Endothelial cell of umbilical vein (primary cell): ENCODE data around the gene MICB. TPM values are rescaled to one million over a fixed set of nuclear protein-coding genes. Genes with fewer than 3 reads are reported as not detected.

ENCODE experiments used
- BruUV-seq: library from RNA; stranded (reverse); fragments of 400-500 nt; replicated peaks from 2 replicates; lab custom pipeline; 2021; lab: Mats Ljungman, UMichigan
- CTCF ChIA-PET: fragments of 300-600, 350-600 bp; sonication (Branson Sonifier 250); formaldehyde crosslinking; loops from one replicate; lab custom pipeline; 2021; ENCODE audit warnings: antibody characterized with exemption, inconsistent platforms; lab: Charles Lee
- POLR2A ChIA-PET: fragments of 300-600, 350-600 bp; sonication (Branson Sonifier 250); formaldehyde crosslinking; loops from one replicate; lab custom pipeline; 2021; ENCODE audit warnings: antibody characterized with exemption, inconsistent platforms; lab: Charles Lee
- DNase-seq: peaks from one replicate; pipeline ENCODE4 v3.0.0-alpha.2; 2011; ENCODE audit warnings: low read depth, low spot score
- FAIRE-seq: peaks from 2 replicates; lab custom pipeline; 2011; peaks lifted over from hg19 to GRCh38; lab: Jason Lieb, UNC
- H2AFZ ChIP-seq: 2 replicates; pipeline ENCODE4 v1.6.0; 2012; ENCODE audit warnings: low read depth, low read length, control low read depth, inconsistent platforms
- H3K27ac ChIP-seq: 2 replicates; pipeline ENCODE4 v1.5.1; 2011; ENCODE audit warnings: low read depth, mild to moderate bottlenecking, control low read depth, low read length, moderate library complexity; ENCODE audit not compliant: insufficient read depth
- H3K27me3 ChIP-seq, 2 experiments: 2 replicates each; pipeline versions ENCODE4 v1.6.0 to v1.6.1; 2011; ENCODE audit warnings: low read length in 2 of 2, mixed read lengths in 1 of 2; ENCODE audit not compliant: control insufficient read depth in 2 of 2, insufficient read depth in 2 of 2
- H3K36me3 ChIP-seq, 2 experiments: 2 replicates in 1 of 2; 3 replicates in 1 of 2; pipeline ENCODE4 v1.5.1; 2011; ENCODE audit warnings: low read length in 2 of 2, mild to moderate bottlenecking in 1 of 2, moderate library complexity in 1 of 2; ENCODE audit not compliant: control insufficient read depth in 2 of 2, insufficient read depth in 2 of 2; ENCODE audit errors: extremely low read depth in 1 of 2
- H3K4me1 ChIP-seq: 3 replicates; pipeline ENCODE4 v1.5.1; 2011; ENCODE audit warnings: mild to moderate bottlenecking, low read length; ENCODE audit not compliant: control insufficient read depth, insufficient read depth; ENCODE audit errors: extremely low read depth
- H3K4me2 ChIP-seq: 2 replicates; pipeline ENCODE4 v1.6.1; 2011; ENCODE audit warnings: low read length, control low read depth, mixed read lengths; ENCODE audit not compliant: insufficient read depth
- H3K4me3 ChIP-seq, 3 experiments: fragments of 200-600 bp in 1 of 3; sonication (generic), shearing (Covaris generic) in 1 of 3; replicated peaks in 1 of 3; 2 replicates each; pipeline ENCODE4 v1.5.1; 2011 to 2016; ENCODE audit warnings: control low read depth in 3 of 3, low read length in 3 of 3, mild to moderate bottlenecking in 2 of 3, inconsistent platforms in 1 of 3, low read depth in 1 of 3, moderate library complexity in 1 of 3; ENCODE audit not compliant: insufficient read depth in 1 of 3
- H3K79me2 ChIP-seq: 2 replicates; pipeline ENCODE4 v1.6.0; 2012; ENCODE audit warnings: low read length, inconsistent platforms; ENCODE audit not compliant: control insufficient read depth, insufficient read depth
- H3K9ac ChIP-seq: replicated peaks from 2 replicates; pipeline ENCODE3; 2011; ENCODE audit warnings: low read length, control low read depth; ENCODE audit not compliant: insufficient read depth; ENCODE audit errors: extremely low read depth
- H3K9me1 ChIP-seq: replicated peaks from 3 replicates; pipeline ENCODE4 v1.6.0; 2011; ENCODE audit warnings: mild to moderate bottlenecking, low read length; ENCODE audit not compliant: control insufficient read depth, insufficient read depth; ENCODE audit errors: extremely low read depth
- H3K9me3 ChIP-seq: replicated peaks from 2 replicates; pipeline ENCODE4 v1.5.1; 2012; ENCODE audit warnings: low read length, inconsistent platforms; ENCODE audit not compliant: control insufficient read depth, insufficient read depth
- H4K20me1 ChIP-seq: replicated peaks from 2 replicates; pipeline ENCODE3; 2011; ENCODE audit warnings: mild to moderate bottlenecking, low read length; ENCODE audit not compliant: control insufficient read depth, insufficient read depth; ENCODE audit errors: extremely low read depth
- CTCF ChIP-seq, 2 donors: IDR thresholded peaks; 1 replicate in 1 of 2; 2 replicates in 1 of 2; pipeline ENCODE4 v1.5.1; 2011; ENCODE audit warnings: low read length in 2 of 2, mild to moderate bottlenecking in 2 of 2, moderate library complexity in 2 of 2, control low read depth in 1 of 2, inconsistent platforms in 1 of 2, low read depth in 1 of 2; ENCODE audit not compliant: insufficient read depth in 1 of 2; ENCODE audit errors: extremely low read depth in 1 of 2
- EZH2 ChIP-seq: IDR thresholded peaks from 2 replicates; pipeline ENCODE4 v1.6.1; 2012; ENCODE audit warnings: borderline replicate concordance, low read depth, mild to moderate bottlenecking, moderate library complexity, low read length, inconsistent platforms; ENCODE audit not compliant: severe bottlenecking
- FOS ChIP-seq: IDR thresholded peaks from 2 replicates; pipeline ENCODE4 v1.6.1; 2011; ENCODE audit warnings: mild to moderate bottlenecking, low read length, moderate library complexity, borderline replicate concordance; ENCODE audit not compliant: insufficient read depth
- GATA2 ChIP-seq: IDR thresholded peaks from 2 replicates; pipeline ENCODE4 v1.7.0; 2011; ENCODE audit warnings: low read depth, mild to moderate bottlenecking, moderate library complexity, mixed read lengths, low read length; ENCODE audit not compliant: insufficient read length, insufficient read depth
- JUN ChIP-seq: IDR thresholded peaks from 2 replicates; pipeline ENCODE4 v1.6.1; 2011; ENCODE audit warnings: borderline replicate concordance, low read depth; ENCODE audit not compliant: insufficient read length, insufficient read depth
- MAX ChIP-seq: IDR thresholded peaks from 2 replicates; pipeline ENCODE4 v1.6.1; 2011; ENCODE audit not compliant: insufficient read depth, insufficient read length
- MYC ChIP-seq: IDR thresholded peaks from one replicate; pipeline ENCODE4 v1.6.1; 2011; ENCODE audit warnings: mild to moderate bottlenecking, low read depth, low read length
- POLR2A ChIP-seq: IDR thresholded peaks from 2 replicates; pipeline ENCODE4 v1.6.1; 2012; ENCODE audit warnings: low read depth, mild to moderate bottlenecking, control low read depth, low read length
- POLR2AphosphoS5 ChIP-seq: IDR thresholded peaks from 2 replicates; pipeline ENCODE4 v1.6.1; 2012; ENCODE audit warnings: low read depth, mild to moderate bottlenecking, control low read depth, low read length, moderate library complexity; ENCODE audit not compliant: insufficient read depth
- dilution Hi-C: fragments of 300-500 bp; cut with MboI; formaldehyde crosslinking; loops from one replicate; pipeline ENCODE4 v1.15.0; 2019; ENCODE audit warnings: low sequenced_read_pairs; ENCODE audit not compliant: extremely low pct_ligation_motif_present
- intact Hi-C: fragments of 100-400 bp; cut with micrococcal nuclease; formaldehyde crosslinking; loops from one replicate; pipeline ENCODE4 v1.10.0; 2022
- polyA plus RNA-seq, 4 experiments: library from polyadenylated mRNA; depleted of rRNA in 3 of 4; stranded (reverse) in 3 of 4; unstranded in 1 of 4; fragments of >200 nt; gene quantifications; 2 replicates each; pipeline versions ENCODE4 v1.2.1 to v1.2.3, GENCODE V29; 2011 to 2012; ENCODE audit warnings: missing spikeins in 1 of 4
- total RNA-seq: library from RNA; stranded (reverse); gene quantifications from 2 replicates; pipeline ENCODE4 v1.2.3, GENCODE V29; 2021

Gene MICB
- total and polyA plus RNA-seq, 2 donors (not counting 3 experiments of a cell fraction or from before 2014, with no cell fraction given): 32.8 to 36.3 TPM

GRCh38 chr6:31460361-31461025, 37.5 kb upstream of the MICB start:
- Histone ChIP-seq H3K9ac (no peak overlapping the region), H2AFZ (no peak overlapping the region), H4K20me1 (no peaks in the 10 kb centered on the region), H3K9me3 (no peaks in the 10 kb centered on the region), H3K9me1 (no peaks in the 10 kb centered on the region), H3K36me3 (no peaks in the 10 kb centered on the region), H3K27me3 (peaks cover 13 to 18% of the 10 kb centered on the region in 2 experiments), H3K4me1 (no peaks in the 10 kb centered on the region), H3K4me3 (no peak overlapping the region), H3K27ac (no peak overlapping the region), H3K79me2 (no peaks in the 10 kb centered on the region), H3K4me2 (no peak overlapping the region)
- ChIA-PET CTCF (interaction anchor here (0.9 kb wide), 1 partner anchor 17 kb away, joined by 3 read pairs; no protein-coding TSS in a partner anchor), POLR2A (no interaction called here)
- FAIRE-seq: no peak
- intact Hi-C loops (no loop called here), dilution Hi-C loops (no loop called here)
- no peak for TF ChIP-seq FOS
- no peak for TF ChIP-seq POLR2A
- TF ChIP-seq POLR2AphosphoS5: no peak
- no peak for TF ChIP-seq GATA2
- TF ChIP-seq MAX: no peak
- TF ChIP-seq CTCF (IDR thresholded peaks at IDR 0.05; ENCODE audit: extremely low read depth in 1 of 2, insufficient read depth in 1 of 2, low read depth in 1 of 2, low read length in 2 of 2): no peak
- no peak for TF ChIP-seq MYC
- no peak for TF ChIP-seq EZH2
- TF ChIP-seq JUN: no peak
- DNase-seq: no peak
- no TSS peak for BruUV-seq
